Transverse colon (tissue), 4 donors: ENCODE measurements around the gene RNF11. TPM values are rescaled to one million over a fixed set of nuclear protein-coding genes. Genes with fewer than 3 reads are reported as not detected.
A peak's percentile ranks its signal among the peaks of the same experiment; 100 is the strongest.

ENCODE experiments used
- DNase-seq: peaks from one replicate; pipeline ENCODE4 v3.0.0-alpha.2; 2019
- H3K27ac ChIP-seq, 4 donors: fragments of 200-600 bp; sonication (generic); 2 replicates each; pipeline ENCODE4 v1.5.1; 2016 to 2018; ENCODE audit warnings: inconsistent platforms in 4 of 4
- H3K27me3 ChIP-seq: fragments of 200-600 bp; sonication (generic); 2 replicates; pipeline ENCODE4 v1.5.1; 2017; ENCODE audit warnings: inconsistent platforms
- H3K36me3 ChIP-seq, 4 donors: fragments of 200-600 bp; sonication (generic); 2 replicates each; pipeline ENCODE4 v1.5.1; 2017 to 2019; ENCODE audit warnings: inconsistent platforms in 4 of 4
- H3K4me1 ChIP-seq, 4 donors: fragments of 200-600 bp; sonication (generic); 2 replicates each; pipeline ENCODE4 v1.5.1; 2017 to 2020; ENCODE audit warnings: inconsistent platforms in 4 of 4
- H3K4me3 ChIP-seq, 4 donors: fragments of 200-600 bp; sonication (generic); 1 replicate in 1 of 4; 2 replicates in 3 of 4; pipeline versions ENCODE4 v1.5.1 to v1.6.1; 2017 to 2019; ENCODE audit warnings: inconsistent platforms in 4 of 4
- H3K9me3 ChIP-seq, 2 donors: fragments of 200-600 bp; sonication (generic); 2 replicates each; pipeline ENCODE4 v1.5.1; 2017 to 2019; ENCODE audit warnings: inconsistent platforms in 2 of 2
- CTCF ChIP-seq, 5 experiments: fragments of 200-600 bp in 3 of 5; fragments of 450-650 bp in 2 of 5; sonication (generic) in 3 of 5; IDR thresholded peaks; 1 replicate in 2 of 5; 2 replicates in 3 of 5; pipeline ENCODE4 v1.5.1; 2016 to 2017; ENCODE audit warnings: antibody characterized with exemption in 5 of 5, inconsistent platforms in 3 of 5, mild to moderate bottlenecking in 2 of 5, moderate library complexity in 1 of 5
- EP300 ChIP-seq: sonication (generic); formaldehyde crosslinking; IDR thresholded peaks from one replicate; pipeline ENCODE4 v1.6.1; 2017; ENCODE audit warnings: antibody characterized with exemption, low read depth
- POLR2A ChIP-seq: fragments of 450-650 bp; IDR thresholded peaks from one replicate; pipeline ENCODE4 v1.6.1; 2016; ENCODE audit warnings: antibody characterized with exemption, mild to moderate bottlenecking, moderate library complexity
- POLR2AphosphoS5 ChIP-seq, 3 donors: sonication (generic); formaldehyde crosslinking; IDR thresholded peaks; one replicate each; pipeline ENCODE4 v1.6.1; 2016; ENCODE audit warnings: antibody characterized with exemption in 3 of 3
- WGBS, 2 donors: methylation state at CpG; one replicate each; pipeline ENCODE4 v1.1.5; 2018; ENCODE audit warnings: low coverage in 1 of 2; 5-methylcytosine and 5-hydroxymethylcytosine counted together
- in situ Hi-C, 4 donors: fragments of 200-750 bp; cut with MboI; loops; one replicate each; pipeline versions ENCODE4 v1.15.0 to v1.15.1; 2017; ENCODE audit warnings: low sequenced_read_pairs in 3 of 4, low pct_ligation_motif_present in 1 of 4, low pct_unique_long_range_greater_than_20kb in 1 of 4
- intact Hi-C: fragments of 100-400 bp; cut with DNase I; formaldehyde crosslinking; loops from one replicate; pipeline ENCODE4 v1.15.1; 2023; ENCODE audit warnings: low total_unique reads
- total RNA-seq, 4 donors: library from RNA; depleted of rRNA; stranded (reverse); fragments of >200 nt; gene quantifications; one replicate each; pipeline ENCODE4 v1.1.0, GENCODE V29; 2016

Gene RNF11
- total RNA-seq, 4 donors from 2014 or later, result 34.8 to 72.5 (median 52.8) TPM

- Histone ChIP-seq H3K27me3 (no peaks in the 10 kb centered on the region), H3K4me1 (peaks cover 13 to 23% (median 21%) of the 10 kb centered on the region in 4 donors), H3K9me3 (no peaks in the 10 kb centered on the region), H3K4me3 (no peak overlapping the region), H3K27ac (no peak overlapping the region), H3K36me3 (no peaks in the 10 kb centered on the region)
- DNase-seq, result no peak
- in situ Hi-C loops (no loop called here), intact Hi-C loops (no loop called here)
- TF ChIP-seq EP300 (no peak), POLR2A (no peak), CTCF (IDR thresholded peaks at IDR 0.05) (no peak), POLR2AphosphoS5 (IDR thresholded peaks at IDR 0.05) (no peak)
- 74 to 78% methylated on average over 5 to 15 of the region's 15 CpGs for WGBS, 2 donors
Observed at GRCh38 chr1:51310871-51311613, 75.0 kb downstream of the RNF11 start.

GRCh38 chr1:51311826-51312225 is 75.8 kb downstream of the RNF11 start:
- no peaks in the 10 kb centered on the region for H3K27me3 ChIP-seq
- H3K4me1 ChIP-seq, result peaks cover 13 to 22% (median 21%) of the 10 kb centered on the region in 4 donors
- WGBS, 2 donors, result 79% methylated on average over 5 of the region's 5 CpGs; no CpG with 5 or more reads in 1 of the 2 donors
- H3K36me3 ChIP-seq, result no peaks in the 10 kb centered on the region
- no peak for TF ChIP-seq POLR2AphosphoS5 (IDR thresholded peaks at IDR 0.05)
- no peak for TF ChIP-seq EP300
- TF ChIP-seq POLR2A, result no peak
- no peak for TF ChIP-seq CTCF (IDR thresholded peaks at IDR 0.05)
- intact Hi-C loops, result no loop called here
- no peak overlapping the region for H3K4me3 ChIP-seq
- in situ Hi-C loops, result no loop called here
- H3K27ac ChIP-seq, result no peak overlapping the region
- DNase-seq, result no peak
- H3K9me3 ChIP-seq, result no peaks in the 10 kb centered on the region

GRCh38 chr1:51312718-51313117 is 76.6 kb downstream of the RNF11 start:
- intact Hi-C loops (no loop called here), in situ Hi-C loops (no loop called here)
- TF ChIP-seq CTCF (IDR thresholded peaks at IDR 0.05), result no peak
- TF ChIP-seq POLR2AphosphoS5 (IDR thresholded peaks at IDR 0.05), result no peak
- no peak for TF ChIP-seq POLR2A
- no peak for TF ChIP-seq EP300
- 85% methylated on average over 4 of the region's 4 CpGs; no CpG with 5 or more reads in 1 of the 2 donors for WGBS, 2 donors
- no peaks in the 10 kb centered on the region for H3K27me3 ChIP-seq
- H3K27ac ChIP-seq, result no peak overlapping the region
- no peak for DNase-seq
- H3K36me3 ChIP-seq, result no peaks in the 10 kb centered on the region
- no peaks in the 10 kb centered on the region for H3K9me3 ChIP-seq
- peaks cover 13 to 22% (median 21%) of the 10 kb centered on the region in 4 donors for H3K4me1 ChIP-seq
- H3K4me3 ChIP-seq, result no peak overlapping the region

GRCh38 chr1:51313268-51313852 is 77.3 kb downstream of the RNF11 start:
- Histone ChIP-seq H3K27ac (peak overlapping the region; percentile 72 to 84 (median 78)), H3K4me1 (peaks cover 13 to 22% (median 21%) of the 10 kb centered on the region in 4 donors), H3K4me3 (no peak overlapping the region), H3K27me3 (no peaks in the 10 kb centered on the region), H3K9me3 (no peaks in the 10 kb centered on the region), H3K36me3 (no peaks in the 10 kb centered on the region)
- in situ Hi-C loops (no loop called here), intact Hi-C loops (no loop called here)
- 90 to 92% methylated on average over 5 of the region's 5 CpGs for WGBS, 2 donors
- no peak for DNase-seq
- TF ChIP-seq POLR2AphosphoS5 (IDR thresholded peaks at IDR 0.05) (no peak), EP300 (no peak), CTCF (IDR thresholded peaks at IDR 0.05) (peak in 4 of 5 experiments; percentile 13 to 39 (median 26)), POLR2A (no peak)
